Panc1 (cell line): ENCODE measurements around the gene MBTPS1. TPM values are rescaled to one million over a fixed set of nuclear protein-coding genes. Genes with fewer than 3 reads are reported as not detected.

Source experiments
- ATAC-seq: fragments of 200-7000 bp; cut with Tn5 transposase; 2 replicates; pipeline ENCODE4 v1.9.1; 2020; ENCODE audit warnings: mild to moderate bottlenecking, moderate library complexity
- BruUV-seq: library from RNA; stranded (reverse); fragments of 400-500 nt; replicated peaks from 2 replicates; lab custom pipeline; 2021; lab: Mats Ljungman, UMichigan
- CTCF ChIA-PET: fragments of 300-600 bp; sonication (Branson Sonifier 250); formaldehyde crosslinking; loops from one replicate; lab custom pipeline; 2022; ENCODE audit warnings: antibody characterized with exemption; lab: Charles Lee
- POLR2A ChIA-PET: fragments of 300-600 bp; sonication (Branson Sonifier 250); formaldehyde crosslinking; loops from one replicate; lab custom pipeline; 2022; ENCODE audit warnings: antibody characterized with exemption; lab: Charles Lee
- DNase-seq: peaks from one replicate; pipeline ENCODE4 v3.0.0-alpha.2; 2010; ENCODE audit warnings: low read depth, low spot score
- H3K27ac ChIP-seq: 2 replicates; pipeline ENCODE4 v1.5.1; 2011; ENCODE audit warnings: mild to moderate bottlenecking, low read length, inconsistent platforms
- H3K27me3 ChIP-seq: fragments of 200-500 bp; sonication (Bioruptor generic); 2 replicates; pipeline ENCODE4 v1.6.0; 2014; ENCODE audit warnings: low read length, inconsistent platforms; ENCODE audit not compliant: control insufficient read depth, insufficient read depth
- H3K36me3 ChIP-seq: fragments of 200-500 bp; sonication (Bioruptor generic); 2 replicates; pipeline ENCODE4 v1.5.1; 2014; ENCODE audit warnings: inconsistent platforms, mild to moderate bottlenecking, low read length, moderate library complexity; ENCODE audit not compliant: control insufficient read depth, insufficient read depth
- H3K4me1 ChIP-seq: 2 replicates; pipeline ENCODE4 v1.5.1; 2011; ENCODE audit warnings: inconsistent platforms, mild to moderate bottlenecking, low read length, moderate library complexity; ENCODE audit not compliant: control insufficient read depth, insufficient read depth
- H3K4me3 ChIP-seq, 2 experiments: 2 replicates each; pipeline ENCODE4 v1.5.1; 2011 to 2012; ENCODE audit warnings: low read depth in 2 of 2, low read length in 2 of 2, mild to moderate bottlenecking in 2 of 2, inconsistent platforms in 1 of 2, moderate library complexity in 1 of 2
- H3K9me3 ChIP-seq: fragments of 200-500 bp; sonication (Bioruptor generic); 2 replicates; pipeline ENCODE4 v1.5.1; 2014; ENCODE audit warnings: low read depth, mild to moderate bottlenecking, inconsistent platforms, low read length, moderate library complexity; ENCODE audit not compliant: control insufficient read depth, insufficient read depth
- POLR2AphosphoS5 ChIP-seq: IDR thresholded peaks from 2 replicates; pipeline ENCODE4 v1.6.1; 2012; ENCODE audit warnings: mild to moderate bottlenecking, low read depth, low read length, moderate library complexity
- REST ChIP-seq, 2 experiments: IDR thresholded peaks; 2 replicates each; pipeline ENCODE4 v1.6.1; 2011 to 2012; ENCODE audit warnings: low read depth in 2 of 2, control low read depth in 1 of 2, low read length in 1 of 2, mild to moderate bottlenecking in 1 of 2, moderate library complexity in 1 of 2; ENCODE audit not compliant: insufficient read depth in 1 of 2
- SIN3A ChIP-seq: IDR thresholded peaks from 2 replicates; pipeline ENCODE4 v1.6.1; 2012; ENCODE audit warnings: low read depth, mild to moderate bottlenecking, low read length, moderate library complexity, borderline replicate concordance; ENCODE audit not compliant: insufficient read depth
- TCF7L2 ChIP-seq: IDR thresholded peaks from 2 replicates; pipeline ENCODE4 v1.6.1; 2011; ENCODE audit warnings: mild to moderate bottlenecking, low read depth, low read length, inconsistent platforms
- in situ Hi-C: cut with HindIII; loops from 2 replicates; pipeline ENCODE4 v1.10.0; 2016; ENCODE audit warnings: low sequenced_read_pairs, low pct_unique_long_range_greater_than_20kb
- intact Hi-C: fragments of 100-400 bp; cut with micrococcal nuclease; formaldehyde crosslinking; loops from one replicate; pipeline ENCODE4 v1.10.0; 2022; ENCODE audit not compliant: unreplicated experiment
- total RNA-seq: library from RNA; stranded (reverse); gene quantifications from one replicate; pipeline ENCODE4 v1.2.1, GENCODE V29; 2021; ENCODE audit not compliant: unreplicated experiment
- TF ChIP-seq, protein P1 (sequence below): fragments of 450-650 bp; IDR thresholded peaks from 2 replicates; pipeline ENCODE4 v1.5.1; 2017; ENCODE audit warnings: mild to moderate bottlenecking

MBTPS1 gene
- total RNA-seq, 1 experiment from 2014 or later = 66.8 TPM

DNA sequence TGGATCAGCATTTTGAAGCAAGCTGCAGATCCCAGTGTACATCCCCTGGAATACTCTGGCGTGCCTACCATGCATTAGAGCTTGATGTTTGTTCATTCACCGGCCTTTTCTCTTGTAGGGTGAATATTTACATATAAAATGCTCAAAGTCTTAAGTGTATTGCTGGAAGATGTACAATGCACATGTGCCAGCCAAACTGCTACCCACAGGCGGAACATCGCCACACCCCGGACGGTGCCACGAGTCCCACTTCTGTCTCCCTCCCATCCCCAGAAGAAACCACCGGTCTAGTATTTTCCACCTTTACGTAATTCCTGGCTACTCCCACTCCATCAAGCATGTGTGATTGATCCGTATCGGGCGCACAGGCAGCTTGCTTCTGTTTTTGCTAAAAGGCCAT lies 78.3 kb downstream of the MBTPS1 start:
- in situ Hi-C loops (no loop called here), intact Hi-C loops (no loop called here)
- ATAC-seq (no peak), DNase-seq (no peak)
- CTCF ChIA-PET = interaction anchor here (0.6 kb wide), 1 partner anchor 67 kb away, joined by 4 read pairs; no protein-coding TSS in a partner anchor
- POLR2A ChIA-PET = no interaction called here
- BruUV-seq = no TSS peak
- Histone ChIP-seq H3K4me1 (no peaks in the 10 kb centered on the region), H3K4me3 (no peak overlapping the region), H3K9me3 (no peaks in the 10 kb centered on the region), H3K36me3 (no peaks in the 10 kb centered on the region), H3K27me3 (no peaks in the 10 kb centered on the region), H3K27ac (no peak overlapping the region)
- no peak for TF ChIP-seq TCF7L2

GRCh38 chr16:84036982-84037425 lies 79.7 kb downstream of the MBTPS1 start:
- no TSS peak for BruUV-seq
- no peaks in the 10 kb centered on the region for H3K36me3 ChIP-seq
- ChIA-PET POLR2A (no interaction called here), CTCF (no interaction called here)
- H3K4me3 ChIP-seq = no peak overlapping the region
- no peaks in the 10 kb centered on the region for H3K9me3 ChIP-seq
- TF ChIP-seq POLR2AphosphoS5 (no peak), REST (IDR thresholded peaks at IDR 0.05; ENCODE audit: insufficient read depth in 1 of 2, low read depth in 2 of 2, low read length in 1 of 2) (no peak), SIN3A (no peak), TCF7L2 (no peak)
- TF ChIP-seq, protein P1, sequence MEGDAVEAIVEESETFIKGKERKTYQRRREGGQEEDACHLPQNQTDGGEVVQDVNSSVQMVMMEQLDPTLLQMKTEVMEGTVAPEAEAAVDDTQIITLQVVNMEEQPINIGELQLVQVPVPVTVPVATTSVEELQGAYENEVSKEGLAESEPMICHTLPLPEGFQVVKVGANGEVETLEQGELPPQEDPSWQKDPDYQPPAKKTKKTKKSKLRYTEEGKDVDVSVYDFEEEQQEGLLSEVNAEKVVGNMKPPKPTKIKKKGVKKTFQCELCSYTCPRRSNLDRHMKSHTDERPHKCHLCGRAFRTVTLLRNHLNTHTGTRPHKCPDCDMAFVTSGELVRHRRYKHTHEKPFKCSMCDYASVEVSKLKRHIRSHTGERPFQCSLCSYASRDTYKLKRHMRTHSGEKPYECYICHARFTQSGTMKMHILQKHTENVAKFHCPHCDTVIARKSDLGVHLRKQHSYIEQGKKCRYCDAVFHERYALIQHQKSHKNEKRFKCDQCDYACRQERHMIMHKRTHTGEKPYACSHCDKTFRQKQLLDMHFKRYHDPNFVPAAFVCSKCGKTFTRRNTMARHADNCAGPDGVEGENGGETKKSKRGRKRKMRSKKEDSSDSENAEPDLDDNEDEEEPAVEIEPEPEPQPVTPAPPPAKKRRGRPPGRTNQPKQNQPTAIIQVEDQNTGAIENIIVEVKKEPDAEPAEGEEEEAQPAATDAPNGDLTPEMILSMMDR = no peak
- in situ Hi-C loops = no loop called here
- intact Hi-C loops = no loop called here
- DNase-seq = no peak
- no peak for ATAC-seq
- H3K27me3 ChIP-seq = no peaks in the 10 kb centered on the region
- H3K4me1 ChIP-seq = no peaks in the 10 kb centered on the region
- H3K27ac ChIP-seq = no peak overlapping the region

GRCh38 chr16:84036131-84036530 lies 80.6 kb downstream of the MBTPS1 start:
- ChIA-PET CTCF (no interaction called here), POLR2A (interaction anchor here (0.6 kb wide), 1 partner anchor 31 kb away, joined by 3 read pairs; no protein-coding TSS in a partner anchor)
- no peak overlapping the region for H3K27ac ChIP-seq
- no peaks in the 10 kb centered on the region for H3K4me1 ChIP-seq
- ATAC-seq (no peak), DNase-seq (no peak)
- no TSS peak for BruUV-seq
- no peaks in the 10 kb centered on the region for H3K27me3 ChIP-seq
- intact Hi-C loops (no loop called here), in situ Hi-C loops (no loop called here)
- H3K4me3 ChIP-seq = no peak overlapping the region
- TF ChIP-seq SIN3A (no peak), REST (IDR thresholded peaks at IDR 0.05; ENCODE audit: insufficient read depth in 1 of 2, low read depth in 2 of 2, low read length in 1 of 2) (no peak), TCF7L2 (no peak), POLR2AphosphoS5 (no peak)
- TF ChIP-seq, protein P1 = no peak
- no peaks in the 10 kb centered on the region for H3K36me3 ChIP-seq
- no peaks in the 10 kb centered on the region for H3K9me3 ChIP-seq
